ENCODE data around the gene CEACAM21.

The CEACAM21 gene

DNA sequence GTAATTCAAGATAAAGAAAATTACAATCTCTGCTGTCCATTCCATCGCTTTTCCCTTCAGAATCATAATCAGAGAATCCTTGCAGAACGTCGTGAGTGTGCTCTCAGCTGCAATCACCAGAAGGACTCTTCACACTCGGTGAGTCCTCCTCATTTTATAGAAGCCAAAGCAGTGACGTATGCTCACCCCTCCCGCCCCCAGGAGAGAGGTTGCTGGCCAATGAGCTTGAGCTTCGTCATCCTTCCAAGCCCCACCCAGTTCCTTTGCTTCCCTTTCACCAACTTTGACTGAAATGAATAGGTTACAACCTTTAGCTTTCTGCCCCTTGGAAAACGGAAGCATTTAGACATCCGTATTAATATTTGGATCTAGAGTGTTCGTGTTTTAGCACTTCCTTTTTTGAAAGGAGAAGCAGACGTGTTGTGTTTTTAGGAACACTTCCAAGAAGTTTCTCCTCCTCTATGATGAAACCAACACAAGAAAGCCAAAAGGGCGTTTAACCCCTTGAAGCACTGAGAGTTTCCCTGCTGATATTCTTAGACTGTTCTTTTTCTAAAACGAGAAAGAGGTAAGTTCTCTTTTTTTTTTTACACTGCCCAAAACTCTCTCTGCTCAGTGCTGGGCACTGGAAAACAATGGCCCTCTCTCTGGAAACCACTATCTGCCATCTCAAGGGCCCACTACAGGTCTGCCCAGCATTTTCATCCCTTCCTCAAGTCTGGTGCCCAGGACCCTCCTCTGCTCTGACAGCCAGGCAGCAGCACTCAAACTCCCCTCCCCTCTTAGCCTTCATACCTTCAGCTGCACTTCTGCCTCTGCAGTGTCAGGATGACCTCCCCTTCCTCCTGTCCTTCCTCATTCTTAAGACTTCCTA lies 44.3 kb upstream of the CEACAM21 start (continued):
- TF ChIP-seq GLIS1 (tag by site-specific recombination; IDR thresholded peaks at IDR 0.05) (peak; percentile 58; the same call in 1 of the 2 replicates), ZNF366 (tag by site-specific recombination; conservative IDR thresholded peaks at IDR 0.05) (peak; percentile 71), PRDM1 (tag by site-specific recombination; IDR thresholded peaks at IDR 0.05) (peak; percentile 81), ZNF169 (tag by site-specific recombination; IDR thresholded peaks at IDR 0.05) (no peak), ZNF335 (tag by site-specific recombination; conservative IDR thresholded peaks at IDR 0.05) (peak; percentile 66), ZNF362 (tag by site-specific recombination; IDR thresholded peaks at IDR 0.05) (peak; percentile 62), SP2 (tag by site-specific recombination; IDR thresholded peaks at IDR 0.05) (peak; percentile 76), ATF2 (tag by site-specific recombination; IDR thresholded peaks at IDR 0.05; ENCODE audit: low read depth) (peak; percentile 94), ZNF501 (tag by site-specific recombination; IDR thresholded peaks at IDR 0.05) (no peak), HOXC10 (CRISPR knock-in tag; IDR thresholded peaks at IDR 0.05) (no peak), ZNF660 (tag by site-specific recombination; IDR thresholded peaks at IDR 0.05) (peak; percentile 52; the same call in 1 of the 2 replicates), ZNF677 (tag by site-specific recombination; IDR thresholded peaks at IDR 0.05) (peak; percentile 92), KLF9 (tag by site-specific recombination; IDR thresholded peaks at IDR 0.05; ENCODE audit: low read depth) (0 out of 2 replicates have a peak, but pooled peaks have one; percentile 16), SALL2 (tag by site-specific recombination; IDR thresholded peaks at IDR 0.05; ENCODE audit: borderline replicate concordance) (no peak), ZNF132 (tag by site-specific recombination; IDR thresholded peaks at IDR 0.05; ENCODE audit: borderline replicate concordance) (no peak), SETDB1 (IDR thresholded peaks at IDR 0.05; ENCODE audit: insufficient read length, low read length) (peak; percentile 82), ZNF398 (tag by site-specific recombination; IDR thresholded peaks at IDR 0.05) (peak; percentile 44), SP3 (tag by site-specific recombination; IDR thresholded peaks at IDR 0.05) (peak; percentile 72), YY2 (tag by site-specific recombination; IDR thresholded peaks at IDR 0.05) (0 out of 2 replicates have a peak, but pooled peaks have one; percentile 31), ZNF560 (tag by site-specific recombination; IDR thresholded peaks at IDR 0.05; ENCODE audit: borderline replicate concordance) (no peak), ZNF692 (tag by site-specific recombination; IDR thresholded peaks at IDR 0.05) (peak; percentile 43; the same call in 1 of the 2 replicates), ZNF140 (tag by site-specific recombination; IDR thresholded peaks at IDR 0.05) (no peak), ZSCAN4 (tag by site-specific recombination; IDR thresholded peaks at IDR 0.05) (no peak)
- TF ChIP-seq, protein P1, sequence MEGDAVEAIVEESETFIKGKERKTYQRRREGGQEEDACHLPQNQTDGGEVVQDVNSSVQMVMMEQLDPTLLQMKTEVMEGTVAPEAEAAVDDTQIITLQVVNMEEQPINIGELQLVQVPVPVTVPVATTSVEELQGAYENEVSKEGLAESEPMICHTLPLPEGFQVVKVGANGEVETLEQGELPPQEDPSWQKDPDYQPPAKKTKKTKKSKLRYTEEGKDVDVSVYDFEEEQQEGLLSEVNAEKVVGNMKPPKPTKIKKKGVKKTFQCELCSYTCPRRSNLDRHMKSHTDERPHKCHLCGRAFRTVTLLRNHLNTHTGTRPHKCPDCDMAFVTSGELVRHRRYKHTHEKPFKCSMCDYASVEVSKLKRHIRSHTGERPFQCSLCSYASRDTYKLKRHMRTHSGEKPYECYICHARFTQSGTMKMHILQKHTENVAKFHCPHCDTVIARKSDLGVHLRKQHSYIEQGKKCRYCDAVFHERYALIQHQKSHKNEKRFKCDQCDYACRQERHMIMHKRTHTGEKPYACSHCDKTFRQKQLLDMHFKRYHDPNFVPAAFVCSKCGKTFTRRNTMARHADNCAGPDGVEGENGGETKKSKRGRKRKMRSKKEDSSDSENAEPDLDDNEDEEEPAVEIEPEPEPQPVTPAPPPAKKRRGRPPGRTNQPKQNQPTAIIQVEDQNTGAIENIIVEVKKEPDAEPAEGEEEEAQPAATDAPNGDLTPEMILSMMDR (tag by site-specific recombination; IDR thresholded peaks at IDR 0.05) = no peak
- TF ChIP-seq, protein P2, sequence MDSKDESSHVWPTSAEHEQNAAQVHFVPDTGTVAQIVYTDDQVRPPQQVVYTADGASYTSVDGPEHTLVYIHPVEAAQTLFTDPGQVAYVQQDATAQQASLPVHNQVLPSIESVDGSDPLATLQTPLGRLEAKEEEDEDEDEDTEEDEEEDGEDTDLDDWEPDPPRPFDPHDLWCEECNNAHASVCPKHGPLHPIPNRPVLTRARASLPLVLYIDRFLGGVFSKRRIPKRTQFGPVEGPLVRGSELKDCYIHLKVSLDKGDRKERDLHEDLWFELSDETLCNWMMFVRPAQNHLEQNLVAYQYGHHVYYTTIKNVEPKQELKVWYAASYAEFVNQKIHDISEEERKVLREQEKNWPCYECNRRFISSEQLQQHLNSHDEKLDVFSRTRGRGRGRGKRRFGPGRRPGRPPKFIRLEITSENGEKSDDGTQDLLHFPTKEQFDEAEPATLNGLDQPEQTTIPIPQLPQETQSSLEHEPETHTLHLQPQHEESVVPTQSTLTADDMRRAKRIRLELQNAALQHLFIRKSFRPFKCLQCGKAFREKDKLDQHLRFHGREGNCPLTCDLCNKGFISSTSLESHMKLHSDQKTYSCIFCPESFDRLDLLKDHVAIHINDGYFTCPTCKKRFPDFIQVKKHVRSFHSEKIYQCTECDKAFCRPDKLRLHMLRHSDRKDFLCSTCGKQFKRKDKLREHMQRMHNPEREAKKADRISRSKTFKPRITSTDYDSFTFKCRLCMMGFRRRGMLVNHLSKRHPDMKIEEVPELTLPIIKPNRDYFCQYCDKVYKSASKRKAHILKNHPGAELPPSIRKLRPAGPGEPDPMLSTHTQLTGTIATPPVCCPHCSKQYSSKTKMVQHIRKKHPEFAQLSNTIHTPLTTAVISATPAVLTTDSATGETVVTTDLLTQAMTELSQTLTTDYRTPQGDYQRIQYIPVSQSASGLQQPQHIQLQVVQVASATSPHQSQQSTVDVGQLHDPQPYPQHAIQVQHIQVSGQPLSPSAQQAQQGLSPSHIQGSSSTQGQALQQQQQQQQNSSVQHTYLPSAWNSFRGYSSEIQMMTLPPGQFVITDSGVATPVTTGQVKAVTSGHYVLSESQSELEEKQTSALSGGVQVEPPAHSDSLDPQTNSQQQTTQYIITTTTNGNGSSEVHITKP (tag by site-specific recombination; IDR thresholded peaks at IDR 0.05) = peak; percentile 87

Data from HEK293 (cell line).